A549 (cell line): ENCODE measurements around the gene PSPH.

Experiments
- BHLHE40 ChIP-seq: IDR thresholded peaks from 2 replicates; pipeline ENCODE4 v1.6.1; 2012; ENCODE audit warnings: low read depth, low read length, inconsistent platforms
- CBX8 ChIP-seq: fragments of 200-600 bp; sonication (generic); IDR thresholded peaks from 2 replicates; pipeline ENCODE4 v1.6.1; 2016
- EP300 ChIP-seq, 2 experiments: fragments of >200 bp; sonication (Bioruptor Twin); formaldehyde crosslinking; IDR thresholded peaks; 2 replicates in 1 of 2; 3 replicates in 1 of 2; pipeline ENCODE4 v1.6.1; 2016 to 2017
- FOXS1 ChIP-seq: fragments of 250-450 bp; sonication (Bioruptor Pico); IDR thresholded peaks from 2 replicates; pipeline ENCODE4 v1.5.0; 2020; ENCODE audit warnings: mild to moderate bottlenecking, moderate library complexity
- HDAC2 ChIP-seq: fragments of 200-600 bp; sonication (generic); IDR thresholded peaks from 2 replicates; pipeline ENCODE4 v1.6.1; 2016
- HOXB13 ChIP-seq: fragments of 250-450 bp; sonication (Bioruptor Pico); IDR thresholded peaks from 2 replicates; pipeline ENCODE4 v1.5.0; 2020; ENCODE audit warnings: low read depth, mild to moderate bottlenecking, moderate library complexity
- MAFK ChIP-seq: fragments of 450-650 bp; IDR thresholded peaks from 2 replicates; pipeline ENCODE4 v1.6.1; 2014; ENCODE audit not compliant: partially characterized antibody
- MAZ ChIP-seq: fragments of 150-350 bp; IDR thresholded peaks from 2 replicates; pipeline ENCODE4 v1.6.1; 2014; ENCODE audit warnings: antibody characterized with exemption, low read depth, low read length, borderline replicate concordance
- MYC ChIP-seq: IDR thresholded peaks from 2 replicates; pipeline ENCODE4 v1.6.1; 2012; ENCODE audit warnings: mild to moderate bottlenecking, inconsistent platforms, low read length, improper control_type of control experiment, borderline replicate concordance
- POLR2A ChIP-seq: IDR thresholded peaks from 2 replicates; pipeline ENCODE4 v1.6.1; 2012; ENCODE audit warnings: mild to moderate bottlenecking, low read length
- TF ChIP-seq, protein P1 (sequence below): fragments of >200 bp; sonication (Bioruptor Twin); formaldehyde crosslinking; IDR thresholded peaks from 3 replicates; pipeline ENCODE4 v1.5.1; 2016
- TF ChIP-seq, protein P2 (sequence below): fragments of 150-350 bp; IDR thresholded peaks from 2 replicates; pipeline ENCODE4 v1.6.1; 2014; ENCODE audit warnings: low read depth, mild to moderate bottlenecking, low read length
- TF ChIP-seq, protein P3 (sequence below): IDR thresholded peaks from 2 replicates; pipeline ENCODE4 v1.6.1; 2012
- TF ChIP-seq, protein P4 (sequence below): fragments of 200-600 bp; sonication (generic); IDR thresholded peaks from 2 replicates; pipeline ENCODE4 v1.6.1; 2016; ENCODE audit warnings: antibody characterized with exemption, mild to moderate bottlenecking, moderate library complexity

DNA sequence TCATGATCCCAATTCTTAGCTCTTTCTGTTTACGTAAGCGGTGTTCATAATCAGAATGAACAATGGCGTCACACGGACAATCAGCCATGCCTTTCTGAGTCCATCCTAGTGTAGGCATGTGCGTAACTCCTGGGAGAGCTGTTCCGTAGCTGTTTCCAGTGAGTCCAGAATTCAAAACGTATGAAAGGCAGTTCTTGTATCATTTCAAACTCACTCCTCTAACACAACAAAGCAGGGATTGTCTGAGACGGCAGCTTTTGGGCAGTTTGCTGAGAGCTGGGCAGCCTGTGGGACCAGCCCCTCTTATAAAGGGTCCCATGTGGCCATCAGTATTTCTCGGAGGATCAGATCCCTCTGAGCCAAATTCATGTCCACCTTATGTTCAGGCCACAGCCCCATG is 43.4 kb downstream of the PSPH start:
- no peak for TF ChIP-seq MAFK
- TF ChIP-seq POLR2A, result no peak
- TF ChIP-seq EP300 (IDR thresholded peaks at IDR 0.05), result no peak
- TF ChIP-seq MYC, result no peak
- TF ChIP-seq HDAC2, result no peak
- TF ChIP-seq, protein P1, sequence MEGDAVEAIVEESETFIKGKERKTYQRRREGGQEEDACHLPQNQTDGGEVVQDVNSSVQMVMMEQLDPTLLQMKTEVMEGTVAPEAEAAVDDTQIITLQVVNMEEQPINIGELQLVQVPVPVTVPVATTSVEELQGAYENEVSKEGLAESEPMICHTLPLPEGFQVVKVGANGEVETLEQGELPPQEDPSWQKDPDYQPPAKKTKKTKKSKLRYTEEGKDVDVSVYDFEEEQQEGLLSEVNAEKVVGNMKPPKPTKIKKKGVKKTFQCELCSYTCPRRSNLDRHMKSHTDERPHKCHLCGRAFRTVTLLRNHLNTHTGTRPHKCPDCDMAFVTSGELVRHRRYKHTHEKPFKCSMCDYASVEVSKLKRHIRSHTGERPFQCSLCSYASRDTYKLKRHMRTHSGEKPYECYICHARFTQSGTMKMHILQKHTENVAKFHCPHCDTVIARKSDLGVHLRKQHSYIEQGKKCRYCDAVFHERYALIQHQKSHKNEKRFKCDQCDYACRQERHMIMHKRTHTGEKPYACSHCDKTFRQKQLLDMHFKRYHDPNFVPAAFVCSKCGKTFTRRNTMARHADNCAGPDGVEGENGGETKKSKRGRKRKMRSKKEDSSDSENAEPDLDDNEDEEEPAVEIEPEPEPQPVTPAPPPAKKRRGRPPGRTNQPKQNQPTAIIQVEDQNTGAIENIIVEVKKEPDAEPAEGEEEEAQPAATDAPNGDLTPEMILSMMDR, result no peak
- TF ChIP-seq, protein P2, sequence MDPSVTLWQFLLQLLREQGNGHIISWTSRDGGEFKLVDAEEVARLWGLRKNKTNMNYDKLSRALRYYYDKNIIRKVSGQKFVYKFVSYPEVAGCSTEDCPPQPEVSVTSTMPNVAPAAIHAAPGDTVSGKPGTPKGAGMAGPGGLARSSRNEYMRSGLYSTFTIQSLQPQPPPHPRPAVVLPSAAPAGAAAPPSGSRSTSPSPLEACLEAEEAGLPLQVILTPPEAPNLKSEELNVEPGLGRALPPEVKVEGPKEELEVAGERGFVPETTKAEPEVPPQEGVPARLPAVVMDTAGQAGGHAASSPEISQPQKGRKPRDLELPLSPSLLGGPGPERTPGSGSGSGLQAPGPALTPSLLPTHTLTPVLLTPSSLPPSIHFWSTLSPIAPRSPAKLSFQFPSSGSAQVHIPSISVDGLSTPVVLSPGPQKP, result no peak
- TF ChIP-seq, protein P3, sequence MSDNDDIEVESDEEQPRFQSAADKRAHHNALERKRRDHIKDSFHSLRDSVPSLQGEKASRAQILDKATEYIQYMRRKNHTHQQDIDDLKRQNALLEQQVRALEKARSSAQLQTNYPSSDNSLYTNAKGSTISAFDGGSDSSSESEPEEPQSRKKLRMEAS, result no peak
- no peak for TF ChIP-seq FOXS1 (CRISPR knock-in tag)
- no peak for TF ChIP-seq CBX8
- TF ChIP-seq BHLHE40, result no peak
- TF ChIP-seq HOXB13 (CRISPR knock-in tag), result no peak
- TF ChIP-seq, protein P4, sequence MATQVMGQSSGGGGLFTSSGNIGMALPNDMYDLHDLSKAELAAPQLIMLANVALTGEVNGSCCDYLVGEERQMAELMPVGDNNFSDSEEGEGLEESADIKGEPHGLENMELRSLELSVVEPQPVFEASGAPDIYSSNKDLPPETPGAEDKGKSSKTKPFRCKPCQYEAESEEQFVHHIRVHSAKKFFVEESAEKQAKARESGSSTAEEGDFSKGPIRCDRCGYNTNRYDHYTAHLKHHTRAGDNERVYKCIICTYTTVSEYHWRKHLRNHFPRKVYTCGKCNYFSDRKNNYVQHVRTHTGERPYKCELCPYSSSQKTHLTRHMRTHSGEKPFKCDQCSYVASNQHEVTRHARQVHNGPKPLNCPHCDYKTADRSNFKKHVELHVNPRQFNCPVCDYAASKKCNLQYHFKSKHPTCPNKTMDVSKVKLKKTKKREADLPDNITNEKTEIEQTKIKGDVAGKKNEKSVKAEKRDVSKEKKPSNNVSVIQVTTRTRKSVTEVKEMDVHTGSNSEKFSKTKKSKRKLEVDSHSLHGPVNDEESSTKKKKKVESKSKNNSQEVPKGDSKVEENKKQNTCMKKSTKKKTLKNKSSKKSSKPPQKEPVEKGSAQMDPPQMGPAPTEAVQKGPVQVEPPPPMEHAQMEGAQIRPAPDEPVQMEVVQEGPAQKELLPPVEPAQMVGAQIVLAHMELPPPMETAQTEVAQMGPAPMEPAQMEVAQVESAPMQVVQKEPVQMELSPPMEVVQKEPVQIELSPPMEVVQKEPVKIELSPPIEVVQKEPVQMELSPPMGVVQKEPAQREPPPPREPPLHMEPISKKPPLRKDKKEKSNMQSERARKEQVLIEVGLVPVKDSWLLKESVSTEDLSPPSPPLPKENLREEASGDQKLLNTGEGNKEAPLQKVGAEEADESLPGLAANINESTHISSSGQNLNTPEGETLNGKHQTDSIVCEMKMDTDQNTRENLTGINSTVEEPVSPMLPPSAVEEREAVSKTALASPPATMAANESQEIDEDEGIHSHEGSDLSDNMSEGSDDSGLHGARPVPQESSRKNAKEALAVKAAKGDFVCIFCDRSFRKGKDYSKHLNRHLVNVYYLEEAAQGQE, result no peak
- no peak for TF ChIP-seq MAZ
